ENCODE results near the gene CDKL5.

Gene CDKL5

DNA sequence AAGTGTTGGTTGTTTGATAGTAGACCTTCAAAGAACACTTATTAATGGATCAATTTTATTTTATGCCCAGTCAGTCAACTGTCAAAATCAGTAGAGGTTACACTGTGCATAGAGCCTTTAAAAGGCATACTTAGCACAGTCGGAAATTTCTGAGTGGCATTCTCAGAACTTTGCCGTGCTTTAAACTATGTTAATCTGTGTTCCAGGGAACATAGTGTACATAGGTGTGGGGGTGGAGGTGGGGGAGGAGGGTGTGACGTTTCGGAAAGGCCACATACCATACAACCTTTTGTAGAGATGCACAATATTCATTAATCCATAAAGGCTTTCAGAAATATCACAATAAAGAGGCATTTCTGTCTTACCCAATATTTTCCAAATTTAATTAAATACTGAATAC is 170.7 kb downstream of the CDKL5 start:
- Histone ChIP-seq H3K4me3 (ENCODE audit: low read length in 2 of 2) (no peak overlapping the region), H3K4me1 (ENCODE audit: control insufficient read depth, insufficient read depth, low read length) (no peaks in the 10 kb centered on the region), H3K9me3 (ENCODE audit: control insufficient read depth in 2 of 2, low read length in 2 of 2) (no peaks in the 10 kb centered on the region), H3K27me3 (ENCODE audit: control insufficient read depth in 1 of 2, insufficient read depth in 2 of 2, low read length in 2 of 2) (no peaks in the 10 kb centered on the region), H3K27ac (ENCODE audit: low read length) (no peak overlapping the region), H3K9ac (ENCODE audit: low read length in 2 of 2) (no peak overlapping the region), H3K36me3 (ENCODE audit: control insufficient read depth in 2 of 2, insufficient read depth in 2 of 2, low read length in 2 of 2) (no peaks in the 10 kb centered on the region)

DNA sequence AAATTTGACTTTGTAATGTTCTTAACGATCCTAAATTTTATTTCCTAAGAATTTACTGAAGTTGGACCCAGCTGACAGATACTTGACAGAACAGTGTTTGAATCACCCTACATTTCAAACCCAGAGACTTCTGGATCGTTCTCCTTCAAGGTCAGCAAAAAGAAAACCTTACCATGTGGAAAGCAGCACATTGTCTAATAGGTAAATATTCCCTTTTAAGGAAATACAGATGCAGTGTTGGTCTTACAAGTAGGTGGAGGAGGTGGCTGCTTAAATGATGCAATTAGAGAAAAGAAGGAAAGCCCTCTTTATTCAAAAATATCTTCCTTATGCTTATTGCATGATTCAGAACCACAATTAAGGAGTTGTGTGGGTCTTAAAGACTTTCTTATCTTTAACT is 173.0 kb downstream of the CDKL5 start:
- H3K36me3 ChIP-seq (ENCODE audit: control insufficient read depth in 2 of 2, insufficient read depth in 2 of 2, low read length in 2 of 2), result no peaks in the 10 kb centered on the region
- H3K9me3 ChIP-seq (ENCODE audit: control insufficient read depth in 2 of 2, low read length in 2 of 2), result no peaks in the 10 kb centered on the region
- peaks cover 0 to 3% of the 10 kb centered on the region in 2 donors for H3K27me3 ChIP-seq (ENCODE audit: control insufficient read depth in 1 of 2, insufficient read depth in 2 of 2, low read length in 2 of 2)
- no peak overlapping the region for H3K27ac ChIP-seq (ENCODE audit: low read length)
- no peaks in the 10 kb centered on the region for H3K4me1 ChIP-seq (ENCODE audit: control insufficient read depth, insufficient read depth, low read length)
- no peak overlapping the region for H3K9ac ChIP-seq (ENCODE audit: low read length in 2 of 2)
- no peak overlapping the region for H3K4me3 ChIP-seq (ENCODE audit: low read length in 2 of 2)

- no peak overlapping the region for H3K27ac ChIP-seq (ENCODE audit: low read length)
These were observed 182.6 kb downstream of the CDKL5 start for GRCh38 chrX:18607966-18608365.

DNA sequence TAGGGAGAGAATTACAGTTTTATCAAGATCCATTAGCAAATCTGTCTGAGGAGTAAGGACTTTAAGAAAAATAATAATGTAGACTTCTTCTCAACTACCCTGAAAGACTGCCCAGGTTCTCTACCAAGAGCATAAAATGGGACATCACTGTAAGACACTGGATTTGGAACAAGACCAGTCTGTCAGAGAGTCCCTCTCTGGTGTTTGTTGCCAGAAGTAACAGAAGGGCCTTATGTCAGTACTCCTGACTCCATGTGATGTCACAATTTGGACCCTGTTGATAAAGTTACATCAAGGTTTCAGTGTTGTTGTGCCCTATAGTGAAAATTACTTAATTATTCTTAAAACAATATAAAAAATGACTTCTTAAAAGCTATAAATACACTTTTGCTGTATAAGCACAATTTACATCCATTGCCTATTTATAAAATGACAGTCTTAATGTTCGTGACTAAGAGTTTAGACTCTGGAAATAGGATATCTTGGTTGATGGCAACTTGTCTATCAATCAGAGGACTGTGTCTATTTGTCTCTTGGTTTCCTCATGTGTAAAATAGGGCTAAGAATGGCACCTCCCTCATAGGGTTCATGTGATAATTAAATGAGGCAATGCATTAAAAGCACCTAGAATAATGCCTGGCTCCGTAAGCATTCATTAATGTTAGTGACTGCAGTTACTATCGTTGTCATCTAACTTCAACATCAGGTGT is 188.7 kb downstream of the CDKL5 start:
- H3K9me3 ChIP-seq (ENCODE audit: control insufficient read depth in 2 of 2, low read length in 2 of 2), result no peaks in the 10 kb centered on the region
- H3K27me3 ChIP-seq (ENCODE audit: control insufficient read depth in 1 of 2, insufficient read depth in 2 of 2, low read length in 2 of 2), result peaks cover 0 to 3% of the 10 kb centered on the region in 2 donors
- H3K27ac ChIP-seq (ENCODE audit: low read length), result no peak overlapping the region

More at GRCh38 chrX:18607966-18608365, 182.6 kb downstream of the CDKL5 start:
- Histone ChIP-seq H3K36me3 (ENCODE audit: control insufficient read depth in 2 of 2, insufficient read depth in 2 of 2, low read length in 2 of 2) (no peaks in the 10 kb centered on the region), H3K4me1 (ENCODE audit: control insufficient read depth, insufficient read depth, low read length) (no peaks in the 10 kb centered on the region), H3K4me3 (ENCODE audit: low read length in 2 of 2) (no peak overlapping the region), H3K9me3 (ENCODE audit: control insufficient read depth in 2 of 2, low read length in 2 of 2) (no peaks in the 10 kb centered on the region), H3K27me3 (ENCODE audit: control insufficient read depth in 1 of 2, insufficient read depth in 2 of 2, low read length in 2 of 2) (peaks cover 0 to 2% of the 10 kb centered on the region in 2 donors), H3K9ac (ENCODE audit: low read length in 2 of 2) (no peak overlapping the region)

GRCh38 chrX:18616688-18617406 is 191.4 kb downstream of the CDKL5 start:
- peaks cover 0 to 3% of the 10 kb centered on the region in 2 donors for H3K27me3 ChIP-seq (ENCODE audit: control insufficient read depth in 1 of 2, insufficient read depth in 2 of 2, low read length in 2 of 2)
- no peak overlapping the region for H3K9ac ChIP-seq (ENCODE audit: low read length in 2 of 2)
- no peaks in the 10 kb centered on the region for H3K36me3 ChIP-seq (ENCODE audit: control insufficient read depth in 2 of 2, insufficient read depth in 2 of 2, low read length in 2 of 2)
- no peak overlapping the region for H3K4me3 ChIP-seq (ENCODE audit: low read length in 2 of 2)
- no peaks in the 10 kb centered on the region for H3K9me3 ChIP-seq (ENCODE audit: control insufficient read depth in 2 of 2, low read length in 2 of 2)
- H3K4me1 ChIP-seq (ENCODE audit: control insufficient read depth, insufficient read depth, low read length), result no peaks in the 10 kb centered on the region
- H3K27ac ChIP-seq (ENCODE audit: low read length), result no peak overlapping the region

More for the DNA sequence above, 188.7 kb downstream of the CDKL5 start:
- no peak overlapping the region for H3K9ac ChIP-seq (ENCODE audit: low read length in 2 of 2)
- no peaks in the 10 kb centered on the region for H3K4me1 ChIP-seq (ENCODE audit: control insufficient read depth, insufficient read depth, low read length)
- no peaks in the 10 kb centered on the region for H3K36me3 ChIP-seq (ENCODE audit: control insufficient read depth in 2 of 2, insufficient read depth in 2 of 2, low read length in 2 of 2)
- H3K4me3 ChIP-seq (ENCODE audit: low read length in 2 of 2), result no peak overlapping the region

DNA sequence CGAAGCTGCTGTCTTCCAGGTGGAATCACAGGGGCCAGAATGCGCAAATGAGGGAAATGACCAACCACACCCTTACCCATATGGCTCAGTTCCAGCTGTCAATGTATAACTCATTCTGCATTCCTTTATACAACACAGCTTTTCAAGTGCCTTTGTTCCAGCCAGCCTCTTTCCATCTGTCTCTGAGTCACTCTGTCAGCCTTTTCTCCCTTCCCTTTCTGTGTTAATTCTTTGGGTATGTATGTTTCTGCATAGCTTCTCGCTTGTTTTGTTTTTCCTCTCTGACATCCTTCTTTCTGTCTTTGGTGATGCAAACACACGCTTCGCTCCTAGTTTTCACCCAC is 192.0 kb downstream of the CDKL5 start:
- no peak overlapping the region for H3K9ac ChIP-seq (ENCODE audit: low read length in 2 of 2)
- no peak overlapping the region for H3K27ac ChIP-seq (ENCODE audit: low read length)
- no peaks in the 10 kb centered on the region for H3K36me3 ChIP-seq (ENCODE audit: control insufficient read depth in 2 of 2, insufficient read depth in 2 of 2, low read length in 2 of 2)
- no peaks in the 10 kb centered on the region for H3K9me3 ChIP-seq (ENCODE audit: control insufficient read depth in 2 of 2, low read length in 2 of 2)
- H3K4me1 ChIP-seq (ENCODE audit: control insufficient read depth, insufficient read depth, low read length), result no peaks in the 10 kb centered on the region
- H3K4me3 ChIP-seq (ENCODE audit: low read length in 2 of 2), result no peak overlapping the region
- H3K27me3 ChIP-seq (ENCODE audit: control insufficient read depth in 1 of 2, insufficient read depth in 2 of 2, low read length in 2 of 2), result peaks cover 0 to 3% of the 10 kb centered on the region in 2 donors

DNA sequence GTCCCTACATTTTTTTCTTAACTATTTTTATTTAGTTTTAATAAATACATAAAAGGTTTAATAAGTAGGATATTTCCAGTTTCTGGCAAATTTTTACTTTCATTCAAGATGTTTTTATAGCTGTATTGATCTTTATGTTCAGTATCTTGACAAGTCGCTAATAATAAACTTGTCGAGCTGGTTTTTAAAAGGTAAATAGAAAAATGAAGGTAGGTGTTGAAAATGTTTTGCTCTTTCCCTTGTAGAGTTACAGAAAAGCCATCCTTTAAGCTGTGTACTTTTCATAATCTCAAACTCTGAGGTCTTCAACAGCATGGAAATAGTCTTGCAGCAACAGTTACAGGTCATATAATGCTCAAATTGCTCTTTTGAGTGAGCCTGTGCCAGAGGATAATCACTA is 193.9 kb downstream of the CDKL5 start:
- Histone ChIP-seq H3K9me3 (ENCODE audit: control insufficient read depth in 2 of 2, low read length in 2 of 2) (no peaks in the 10 kb centered on the region), H3K27ac (ENCODE audit: low read length) (no peak overlapping the region), H3K27me3 (ENCODE audit: control insufficient read depth in 1 of 2, insufficient read depth in 2 of 2, low read length in 2 of 2) (peaks cover 0 to 3% of the 10 kb centered on the region in 2 donors), H3K9ac (ENCODE audit: low read length in 2 of 2) (no peak overlapping the region), H3K36me3 (ENCODE audit: control insufficient read depth in 2 of 2, insufficient read depth in 2 of 2, low read length in 2 of 2) (no peaks in the 10 kb centered on the region), H3K4me1 (ENCODE audit: control insufficient read depth, insufficient read depth, low read length) (no peaks in the 10 kb centered on the region), H3K4me3 (ENCODE audit: low read length in 2 of 2) (no peak overlapping the region)

- H3K27ac ChIP-seq (ENCODE audit: low read length), result no peak overlapping the region
- H3K36me3 ChIP-seq (ENCODE audit: control insufficient read depth in 2 of 2, insufficient read depth in 2 of 2, low read length in 2 of 2), result peaks cover 0 to 5% of the 10 kb centered on the region in 2 donors
- peaks cover 0 to 4% of the 10 kb centered on the region in 2 donors for H3K27me3 ChIP-seq (ENCODE audit: control insufficient read depth in 1 of 2, insufficient read depth in 2 of 2, low read length in 2 of 2)
- no peaks in the 10 kb centered on the region for H3K4me1 ChIP-seq (ENCODE audit: control insufficient read depth, insufficient read depth, low read length)
- H3K4me3 ChIP-seq (ENCODE audit: low read length in 2 of 2), result no peak overlapping the region
- H3K9me3 ChIP-seq (ENCODE audit: control insufficient read depth in 2 of 2, low read length in 2 of 2), result no peaks in the 10 kb centered on the region
- no peak overlapping the region for H3K9ac ChIP-seq (ENCODE audit: low read length in 2 of 2)
These were observed 194.9 kb downstream of the CDKL5 start for GRCh38 chrX:18620349-18620748.

GRCh38 chrX:18624599-18624998 is 199.2 kb downstream of the CDKL5 start:
- Histone ChIP-seq H3K4me3 (ENCODE audit: low read length in 2 of 2) (no peak overlapping the region), H3K4me1 (ENCODE audit: control insufficient read depth, insufficient read depth, low read length) (no peaks in the 10 kb centered on the region), H3K27ac (ENCODE audit: low read length) (no peak overlapping the region), H3K27me3 (ENCODE audit: control insufficient read depth in 1 of 2, insufficient read depth in 2 of 2, low read length in 2 of 2) (peaks cover 0 to 3% of the 10 kb centered on the region in 2 donors), H3K36me3 (ENCODE audit: control insufficient read depth in 2 of 2, insufficient read depth in 2 of 2, low read length in 2 of 2) (peaks cover 0 to 7% of the 10 kb centered on the region in 2 donors), H3K9ac (ENCODE audit: low read length in 2 of 2) (no peak overlapping the region), H3K9me3 (ENCODE audit: control insufficient read depth in 2 of 2, low read length in 2 of 2) (no peaks in the 10 kb centered on the region)

GRCh38 chrX:18630934-18631333 is 205.5 kb downstream of the CDKL5 start:
- Histone ChIP-seq H3K36me3 (ENCODE audit: control insufficient read depth in 2 of 2, insufficient read depth in 2 of 2, low read length in 2 of 2) (peaks cover 0 to 2% of the 10 kb centered on the region in 2 donors), H3K4me1 (ENCODE audit: control insufficient read depth, insufficient read depth, low read length) (no peaks in the 10 kb centered on the region), H3K9ac (ENCODE audit: low read length in 2 of 2) (no peak overlapping the region), H3K27me3 (ENCODE audit: control insufficient read depth in 1 of 2, insufficient read depth in 2 of 2, low read length in 2 of 2) (no peaks in the 10 kb centered on the region), H3K27ac (ENCODE audit: low read length) (no peak overlapping the region), H3K4me3 (ENCODE audit: low read length in 2 of 2) (no peak overlapping the region), H3K9me3 (ENCODE audit: control insufficient read depth in 2 of 2, low read length in 2 of 2) (no peaks in the 10 kb centered on the region)

GRCh38 chrX:18638398-18638797 is 213.0 kb downstream of the CDKL5 start:
- no peak overlapping the region for H3K27ac ChIP-seq (ENCODE audit: low read length)
- H3K36me3 ChIP-seq (ENCODE audit: control insufficient read depth in 2 of 2, insufficient read depth in 2 of 2, low read length in 2 of 2), result no peaks in the 10 kb centered on the region
- no peaks in the 10 kb centered on the region for H3K9me3 ChIP-seq (ENCODE audit: control insufficient read depth in 2 of 2, low read length in 2 of 2)
- H3K4me1 ChIP-seq (ENCODE audit: control insufficient read depth, insufficient read depth, low read length), result no peaks in the 10 kb centered on the region
- peaks cover 0 to 2% of the 10 kb centered on the region in 2 donors for H3K27me3 ChIP-seq (ENCODE audit: control insufficient read depth in 1 of 2, insufficient read depth in 2 of 2, low read length in 2 of 2)
- no peak overlapping the region for H3K9ac ChIP-seq (ENCODE audit: low read length in 2 of 2)
- no peak overlapping the region for H3K4me3 ChIP-seq (ENCODE audit: low read length in 2 of 2)
